NCI-H69 (cell line): ENCODE results near the gene PTPRQ.
A peak's percentile ranks its signal among the peaks of the same experiment; 100 is the strongest.

Source experiments
- DNase-seq: peaks from one replicate; lab custom pipeline; 2025; lab: John Stamatoyannopoulos, UW

PTPRQ gene

GRCh38 chr12:80565271-80565670, 121.2 kb downstream of the PTPRQ start:
- peak; percentile 74 for DNase-seq

- DNase-seq = peak; percentile 12
Measured at GRCh38 chr12:80567401-80567800, 123.4 kb downstream of the PTPRQ start.

- DNase-seq = no peak
Measured at GRCh38 chr12:80576641-80577418, 132.8 kb downstream of the PTPRQ start.

GRCh38 chr12:80580254-80580653, 136.2 kb downstream of the PTPRQ start:
- no peak for DNase-seq

- DNase-seq = no peak
Measured at GRCh38 chr12:80581783-80582182, 137.7 kb downstream of the PTPRQ start.

- DNase-seq = no peak
Measured at GRCh38 chr12:80582431-80582830, 138.4 kb downstream of the PTPRQ start.

- DNase-seq = no peak
Measured at GRCh38 chr12:80589077-80589476, 145.0 kb downstream of the PTPRQ start.

GRCh38 chr12:80590085-80590484, 146.1 kb downstream of the PTPRQ start:
- DNase-seq = no peak

- DNase-seq = no peak
Measured at GRCh38 chr12:80593766-80594165, 149.7 kb downstream of the PTPRQ start.

GRCh38 chr12:80596509-80596908, 152.5 kb downstream of the PTPRQ start:
- no peak for DNase-seq

- DNase-seq = no peak
Measured at GRCh38 chr12:80598004-80598606, 154.1 kb downstream of the PTPRQ start.

GRCh38 chr12:80602455-80602854, 158.4 kb downstream of the PTPRQ start:
- DNase-seq = no peak

- peak; percentile 27 for DNase-seq
Measured at GRCh38 chr12:80607361-80608135, 163.5 kb downstream of the PTPRQ start.

- DNase-seq = peak; percentile 86
Measured at GRCh38 chr12:80617733-80618132, 173.7 kb downstream of the PTPRQ start.

GRCh38 chr12:80620281-80620680, 176.2 kb downstream of the PTPRQ start:
- peak; percentile 65 for DNase-seq

- peak; percentile 96 for DNase-seq
Measured at GRCh38 chr12:80622271-80622670, 178.2 kb downstream of the PTPRQ start.

GRCh38 chr12:80625051-80625450, 181.0 kb downstream of the PTPRQ start:
- DNase-seq = peak; percentile 80

GRCh38 chr12:80625901-80626300, 181.9 kb downstream of the PTPRQ start:
- peak; percentile 97 for DNase-seq

GRCh38 chr12:80627782-80628181, 183.7 kb downstream of the PTPRQ start:
- DNase-seq = peak; percentile 39

GRCh38 chr12:80632835-80633234, 188.8 kb downstream of the PTPRQ start:
- DNase-seq = peak; percentile 73

GRCh38 chr12:80634903-80635302, 190.9 kb downstream of the PTPRQ start:
- DNase-seq = no peak

- DNase-seq = peak; percentile 45
Measured at GRCh38 chr12:80636832-80637231, 192.8 kb downstream of the PTPRQ start.

- DNase-seq = no peak
Measured at GRCh38 chr12:80641936-80642335, 197.9 kb downstream of the PTPRQ start.
